Coronary artery (tissue), 2 donors: ENCODE data around the gene HABP4.

Source experiments
- DNase-seq: peaks from one replicate; pipeline ENCODE4 v3.0.0-alpha.2; 2017; ENCODE audit warnings: low spot score
- H3K27ac ChIP-seq, 2 donors: fragments of 200-600 bp; sonication (generic); one replicate each; pipeline ENCODE4 v1.5.1; 2016 to 2019
- H3K4me3 ChIP-seq: fragments of 200-600 bp; sonication (generic); 2 replicates; pipeline ENCODE4 v1.5.1; 2016; ENCODE audit warnings: mild to moderate bottlenecking, moderate library complexity
- TF ChIP-seq, protein P1 (sequence below): fragments of 200-600 bp; sonication (generic); IDR thresholded peaks from one replicate; pipeline ENCODE4 v1.5.1; 2019; ENCODE audit warnings: antibody characterized with exemption

The HABP4 gene

DNA sequence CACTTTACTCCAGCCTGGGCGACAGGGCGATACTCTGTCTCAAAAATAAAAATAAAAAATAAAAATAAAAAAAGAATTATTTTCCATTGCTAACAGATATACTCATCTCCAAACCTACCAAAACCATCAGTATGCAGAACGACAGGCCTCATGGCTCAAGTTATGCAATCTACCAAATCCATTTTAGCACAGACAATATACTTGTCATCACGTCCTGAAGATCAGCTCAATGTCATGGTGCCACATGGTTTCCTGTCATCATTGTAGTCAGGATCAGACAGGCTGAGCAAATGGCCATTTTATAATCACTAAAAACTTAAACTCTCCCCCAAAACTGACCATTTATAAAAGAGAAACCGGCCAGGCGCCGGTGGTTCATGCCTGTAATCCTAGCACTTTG, 69.1 kb downstream of the HABP4 start:
- Histone ChIP-seq H3K4me3 (no peak overlapping the region), H3K27ac (peak overlapping the region in 1 of 2 donors; percentile 53)
- DNase-seq = no peak
- TF ChIP-seq, protein P1, sequence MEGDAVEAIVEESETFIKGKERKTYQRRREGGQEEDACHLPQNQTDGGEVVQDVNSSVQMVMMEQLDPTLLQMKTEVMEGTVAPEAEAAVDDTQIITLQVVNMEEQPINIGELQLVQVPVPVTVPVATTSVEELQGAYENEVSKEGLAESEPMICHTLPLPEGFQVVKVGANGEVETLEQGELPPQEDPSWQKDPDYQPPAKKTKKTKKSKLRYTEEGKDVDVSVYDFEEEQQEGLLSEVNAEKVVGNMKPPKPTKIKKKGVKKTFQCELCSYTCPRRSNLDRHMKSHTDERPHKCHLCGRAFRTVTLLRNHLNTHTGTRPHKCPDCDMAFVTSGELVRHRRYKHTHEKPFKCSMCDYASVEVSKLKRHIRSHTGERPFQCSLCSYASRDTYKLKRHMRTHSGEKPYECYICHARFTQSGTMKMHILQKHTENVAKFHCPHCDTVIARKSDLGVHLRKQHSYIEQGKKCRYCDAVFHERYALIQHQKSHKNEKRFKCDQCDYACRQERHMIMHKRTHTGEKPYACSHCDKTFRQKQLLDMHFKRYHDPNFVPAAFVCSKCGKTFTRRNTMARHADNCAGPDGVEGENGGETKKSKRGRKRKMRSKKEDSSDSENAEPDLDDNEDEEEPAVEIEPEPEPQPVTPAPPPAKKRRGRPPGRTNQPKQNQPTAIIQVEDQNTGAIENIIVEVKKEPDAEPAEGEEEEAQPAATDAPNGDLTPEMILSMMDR = no peak

DNA sequence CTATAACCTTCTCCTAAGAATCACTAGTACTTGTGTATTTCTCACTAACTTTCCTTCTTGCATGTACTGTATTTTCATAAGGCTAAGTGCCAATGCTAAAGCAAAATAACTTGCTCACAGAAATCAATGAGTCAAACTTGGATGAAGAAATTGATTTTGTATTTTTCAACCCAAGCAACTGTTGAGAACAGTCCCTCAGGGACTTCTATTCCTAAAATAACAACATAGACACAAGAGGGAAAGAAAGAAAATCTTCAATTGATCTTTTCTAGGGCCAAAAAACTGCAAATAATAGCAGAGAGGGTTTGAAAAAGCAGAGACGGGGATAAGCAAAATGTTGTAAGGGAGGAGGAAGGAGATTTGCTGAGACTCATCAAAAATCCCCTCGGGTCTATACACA, 69.8 kb downstream of the HABP4 start:
- DNase-seq = no peak
- H3K27ac ChIP-seq = peak overlapping the region; percentile 38 to 53
- H3K4me3 ChIP-seq = no peak overlapping the region
- TF ChIP-seq, protein P1 = no peak

DNA sequence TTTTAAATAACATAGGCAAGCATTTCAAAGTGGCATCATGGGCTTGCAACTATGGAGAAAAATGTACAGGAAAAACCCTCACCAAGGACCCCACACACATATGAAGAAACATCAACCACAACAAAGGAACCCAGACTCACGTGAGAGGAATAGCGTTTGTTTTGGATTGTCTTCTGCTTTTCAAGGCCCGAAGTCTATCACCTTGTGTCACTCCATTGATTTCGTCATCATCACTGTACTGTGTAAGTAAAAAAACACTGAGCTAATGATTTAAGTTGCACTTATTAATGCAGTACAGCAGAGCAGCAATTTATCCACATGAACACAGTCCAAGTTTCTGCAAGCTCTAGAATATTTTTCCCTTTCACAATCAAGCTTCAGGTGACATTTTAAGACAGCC, 72.4 kb downstream of the HABP4 start:
- Histone ChIP-seq H3K27ac (peak overlapping the region; percentile 94 to 95), H3K4me3 (peak overlapping the region; percentile 53)
- TF ChIP-seq, protein P1 = no peak
- no peak for DNase-seq

DNA sequence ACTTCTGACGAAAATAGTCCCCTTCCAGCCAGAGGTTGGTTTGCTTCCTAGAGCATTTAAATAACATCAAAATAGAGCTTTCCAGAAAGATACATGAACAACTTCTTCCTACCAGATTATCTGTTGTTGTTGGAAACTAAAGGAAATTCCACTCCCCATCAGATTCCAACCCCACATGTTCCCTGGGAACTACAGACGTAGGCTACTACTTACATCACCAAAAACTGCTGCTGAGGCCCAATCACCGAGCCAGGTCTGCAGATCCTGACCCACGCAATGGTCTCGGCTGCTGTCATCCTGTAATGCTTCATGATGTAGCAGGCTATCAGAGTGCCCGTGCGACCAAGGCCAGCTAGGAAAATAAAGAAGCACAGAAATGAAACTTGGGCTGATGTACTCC, 73.4 kb downstream of the HABP4 start:
- H3K4me3 ChIP-seq = peak overlapping the region; percentile 53
- DNase-seq = peak; percentile 97
- TF ChIP-seq, protein P1 = no peak
- peak overlapping the region; percentile 94 to 95 for H3K27ac ChIP-seq

DNA sequence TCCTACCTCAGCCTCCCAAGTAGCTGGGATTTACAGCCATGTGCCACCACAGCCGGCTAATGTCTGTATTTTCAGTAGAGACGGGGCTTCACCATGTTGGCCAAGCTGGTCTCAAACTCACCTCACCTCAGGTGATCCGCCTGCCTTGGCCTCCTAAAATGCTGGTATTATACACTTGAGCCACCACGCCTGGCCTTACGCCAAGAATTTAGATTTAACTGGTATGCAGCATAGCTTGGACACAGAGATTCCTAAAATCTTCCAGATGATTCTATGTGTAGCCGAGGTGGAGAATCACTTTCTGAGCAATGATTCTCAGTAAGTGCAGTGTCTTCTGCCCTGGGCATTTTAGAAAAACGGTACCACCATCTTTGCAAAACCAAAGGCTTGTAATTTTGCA, 74.1 kb downstream of the HABP4 start:
- Histone ChIP-seq H3K4me3 (peak overlapping the region; percentile 53), H3K27ac (peak overlapping the region; percentile 94 to 95)
- TF ChIP-seq, protein P1 = no peak
- DNase-seq = no peak

DNA sequence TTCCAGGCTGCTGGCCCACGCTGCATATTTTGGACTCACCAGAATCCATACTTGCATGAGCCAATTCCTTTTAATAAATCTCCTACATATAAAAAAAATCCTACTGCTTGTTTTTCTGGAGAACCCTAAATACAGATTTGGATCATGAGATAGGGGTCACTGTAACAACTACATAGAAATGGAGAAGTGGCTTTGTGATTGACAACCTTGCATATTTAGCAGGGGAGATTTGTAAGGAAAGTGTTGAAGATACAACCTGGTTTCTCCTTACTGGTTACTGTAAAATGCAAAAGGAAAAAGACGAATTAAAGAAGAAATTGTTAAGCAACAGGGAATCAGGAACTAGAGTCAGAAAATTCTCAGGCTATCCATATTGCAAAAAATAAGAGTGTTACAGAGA, 74.8 kb downstream of the HABP4 start:
- peak overlapping the region; percentile 94 to 95 for H3K27ac ChIP-seq
- TF ChIP-seq, protein P1 = no peak
- no peak for DNase-seq

DNA sequence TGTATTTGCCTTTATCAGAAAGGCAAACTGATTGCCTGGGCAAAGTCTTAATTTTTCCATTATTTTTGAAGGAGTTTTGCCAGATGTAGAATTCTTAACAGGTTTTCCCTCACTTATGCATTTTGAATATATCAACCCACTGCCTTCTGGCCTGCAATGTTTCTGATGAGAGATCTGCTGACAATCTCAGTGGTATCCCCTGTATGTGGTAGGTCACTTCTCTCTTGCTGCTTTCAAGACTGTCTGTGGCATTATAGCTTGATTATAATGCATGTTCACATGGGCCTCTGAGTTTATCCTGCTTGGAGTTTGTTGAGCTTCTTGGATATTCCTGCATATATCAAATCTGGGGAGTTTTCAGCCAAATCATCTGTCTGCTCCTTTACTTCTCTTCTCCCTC, 82.2 kb downstream of the HABP4 start:
- TF ChIP-seq, protein P1 = no peak
- no peak overlapping the region for H3K4me3 ChIP-seq
- DNase-seq = no peak
- no peak overlapping the region for H3K27ac ChIP-seq

More for the DNA sequence above, 74.8 kb downstream of the HABP4 start:
- no peak overlapping the region for H3K4me3 ChIP-seq
